GM10266 (cell line): ENCODE results near the gene PEF1.

ENCODE experiments used
- DNase-seq: peaks from one replicate; pipeline ENCODE4 v3.0.0; 2012; ENCODE audit errors: extremely low spot score
- CTCF ChIP-seq: IDR thresholded peaks from 2 replicates; pipeline ENCODE4 v1.5.1; 2012; ENCODE audit warnings: mild to moderate bottlenecking, low read depth; ENCODE audit not compliant: control insufficient read depth, insufficient read depth; ENCODE audit errors: missing control alignments

Gene PEF1

GRCh38 chr1:31650161-31651088 is 5.7 kb upstream of the PEF1 start:
- DNase-seq = no peak
- TF ChIP-seq CTCF = no peak

GRCh38 chr1:31648641-31649357 is 4.1 kb upstream of the PEF1 start:
- DNase-seq = no peak
- TF ChIP-seq CTCF = no peak

- no peak for TF ChIP-seq CTCF
- DNase-seq = no peak
Observed at GRCh38 chr1:31648190-31648589, 3.5 kb upstream of the PEF1 start.

- no peak for DNase-seq
- TF ChIP-seq CTCF = no peak
Observed at GRCh38 chr1:31647106-31647505, 2.4 kb upstream of the PEF1 start.

- TF ChIP-seq CTCF = no peak
- no peak for DNase-seq
Observed at GRCh38 chr1:31646259-31646960, 1.7 kb upstream of the PEF1 start.

- TF ChIP-seq CTCF = no peak
- no peak for DNase-seq
Observed at GRCh38 chr1:31645274-31645568, 545 bp upstream of the PEF1 start.
